Stimulated activated CD4-positive, alpha-beta T cell treated with anti-CD3 and anti-CD28 coated beads, Interleukin-4, amount 100 ng/mL, for 48 hours (primary cell): ENCODE data around the gene PSMG1.
"Not testable (repeated sequence)": the region's sequence is repeated elsewhere in the genome, so short reads cannot be mapped to it uniquely, and the experiment has no call there.

Experiments
- DNase-seq, 2 donors: peaks; one replicate each; pipeline ENCODE4 v3.0.0-alpha.2; 2020; ENCODE audit warnings: low read depth in 2 of 2

PSMG1 gene

GRCh38 chr21:39188521-39189139 lies 5.4 kb upstream of the PSMG1 start:
- no peak for DNase-seq

- no peak for DNase-seq
These were observed 3.9 kb upstream of the PSMG1 start for GRCh38 chr21:39187141-39187540.

GRCh38 chr21:39186676-39187075 lies 3.4 kb upstream of the PSMG1 start:
- DNase-seq: no peak

GRCh38 chr21:39185157-39185556 lies 1.9 kb upstream of the PSMG1 start:
- DNase-seq: no peak

GRCh38 chr21:39184050-39184980 lies 1.1 kb upstream of the PSMG1 start:
- no peak for DNase-seq

- no peak for DNase-seq
These were observed 573 bp downstream of the PSMG1 start for GRCh38 chr21:39182484-39183271.

- no peak for DNase-seq
These were observed 1.2 kb downstream of the PSMG1 start for GRCh38 chr21:39182016-39182415.

GRCh38 chr21:39181205-39181818 lies 1.9 kb downstream of the PSMG1 start:
- DNase-seq: no peak

GRCh38 chr21:39180429-39181019 lies 2.7 kb downstream of the PSMG1 start:
- DNase-seq: no peak

GRCh38 chr21:39178421-39178820 lies 4.8 kb downstream of the PSMG1 start:
- DNase-seq: no peak

GRCh38 chr21:39176271-39176709 lies 7.0 kb downstream of the PSMG1 start:
- DNase-seq: no peak

GRCh38 chr21:39175665-39176064 lies 7.6 kb downstream of the PSMG1 start:
- DNase-seq: no peak

GRCh38 chr21:39175154-39175553 lies 8.1 kb downstream of the PSMG1 start:
- DNase-seq: no peak

GRCh38 chr21:39173716-39174680 lies 9.3 kb downstream of the PSMG1 start:
- DNase-seq: no peak

- no peak for DNase-seq
These were observed 13.3 kb downstream of the PSMG1 start for GRCh38 chr21:39169906-39170305.

GRCh38 chr21:39168800-39169199 lies 14.5 kb downstream of the PSMG1 start:
- DNase-seq: no peak

GRCh38 chr21:39164523-39164922 lies 18.7 kb downstream of the PSMG1 start:
- no peak for DNase-seq

GRCh38 chr21:39161064-39161463 lies 22.2 kb downstream of the PSMG1 start:
- no peak for DNase-seq

- no peak for DNase-seq
These were observed 23.7 kb downstream of the PSMG1 start for GRCh38 chr21:39159342-39160063.

- not testable (repeated sequence) for DNase-seq
These were observed 26.0 kb downstream of the PSMG1 start for GRCh38 chr21:39157241-39157640.
